GM23338 (cell line): ENCODE data around the gene CCNY.

Source experiments
- CREB1 ChIP-seq: fragments of 250-450 bp; sonication (Bioruptor Pico); IDR thresholded peaks from 2 replicates; pipeline ENCODE4 v1.5.0; 2020; ENCODE audit warnings: low read depth, mild to moderate bottlenecking, moderate library complexity
- EZH2 ChIP-seq: fragments of 200-600 bp; sonication (generic); IDR thresholded peaks from one replicate; pipeline ENCODE4 v1.8.0; 2017; ENCODE audit warnings: antibody characterized with exemption, mild to moderate bottlenecking, low read depth; ENCODE audit not compliant: unreplicated experiment
- EZH2phosphoT487 ChIP-seq: fragments of 200-600 bp; sonication (generic); IDR thresholded peaks from one replicate; pipeline ENCODE4 v1.8.1; 2018; ENCODE audit warnings: antibody characterized with exemption; ENCODE audit not compliant: unreplicated experiment
- JUNB ChIP-seq: IDR thresholded peaks from one replicate; pipeline ENCODE4 v1.6.1; 2016; ENCODE audit warnings: antibody characterized with exemption; ENCODE audit not compliant: unreplicated experiment
- NANOG ChIP-seq: IDR thresholded peaks from 2 replicates; pipeline ENCODE4 v1.6.1; 2016; ENCODE audit warnings: antibody characterized with exemption, borderline replicate concordance
- POLR2AphosphoS5 ChIP-seq: IDR thresholded peaks from 2 replicates; pipeline ENCODE4 v1.6.1; 2016; ENCODE audit warnings: antibody characterized with exemption, low read depth
- STAT1 ChIP-seq: IDR thresholded peaks from one replicate; pipeline ENCODE4 v1.6.1; 2016; ENCODE audit warnings: antibody characterized with exemption; ENCODE audit not compliant: unreplicated experiment
- TF ChIP-seq, protein P1 (sequence below), 2 experiments: fragments of 200-600 bp in 1 of 2; sonication (generic) in 1 of 2; conservative IDR thresholded peaks; 2 replicates each; pipeline versions ENCODE4 v1.5.1 to v1.6.1; 2016 to 2017; ENCODE audit warnings: antibody characterized with exemption in 2 of 2, low read depth in 2 of 2, mild to moderate bottlenecking in 2 of 2, moderate library complexity in 1 of 2
- TF ChIP-seq, protein P2 (sequence below): IDR thresholded peaks from one replicate; pipeline ENCODE4 v1.6.1; 2018; ENCODE audit warnings: antibody characterized with exemption; ENCODE audit not compliant: unreplicated experiment
- TF ChIP-seq, protein P3 (sequence below): IDR thresholded peaks from 2 replicates; pipeline ENCODE4 v1.6.1; 2016; ENCODE audit warnings: antibody characterized with exemption

DNA sequence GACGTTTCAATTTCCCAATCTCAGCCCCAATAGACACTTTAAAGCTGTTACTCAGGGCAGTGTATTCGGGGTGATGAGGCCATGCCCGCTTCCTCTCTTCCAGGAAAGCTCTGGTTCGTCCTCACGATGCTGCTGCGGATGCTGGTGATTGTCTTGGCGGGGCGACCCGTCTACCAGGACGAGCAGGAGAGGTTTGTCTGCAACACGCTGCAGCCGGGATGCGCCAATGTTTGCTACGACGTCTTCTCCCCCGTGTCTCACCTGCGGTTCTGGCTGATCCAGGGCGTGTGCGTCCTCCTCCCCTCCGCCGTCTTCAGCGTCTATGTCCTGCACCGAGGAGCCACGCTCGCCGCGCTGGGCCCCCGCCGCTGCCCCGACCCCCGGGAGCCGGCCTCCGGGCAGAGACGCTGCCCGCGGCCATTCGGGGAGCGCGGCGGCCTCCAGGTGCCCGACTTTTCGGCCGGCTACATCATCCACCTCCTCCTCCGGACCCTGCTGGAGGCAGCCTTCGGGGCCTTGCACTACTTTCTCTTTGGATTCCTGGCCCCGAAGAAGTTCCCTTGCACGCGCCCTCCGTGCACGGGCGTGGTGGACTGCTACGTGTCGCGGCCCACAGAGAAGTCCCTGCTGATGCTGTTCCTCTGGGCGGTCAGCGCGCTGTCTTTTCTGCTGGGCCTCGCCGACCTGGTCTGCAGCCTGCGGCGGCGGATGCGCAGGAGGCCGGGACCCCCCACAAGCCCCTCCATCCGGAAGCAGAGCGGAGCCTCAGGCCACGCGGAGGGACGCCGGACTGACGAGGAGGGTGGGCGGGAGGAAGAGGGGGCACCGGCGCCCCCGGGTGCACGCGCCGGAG is 271.4 kb downstream of the CCNY start:
- TF ChIP-seq, protein P1, sequence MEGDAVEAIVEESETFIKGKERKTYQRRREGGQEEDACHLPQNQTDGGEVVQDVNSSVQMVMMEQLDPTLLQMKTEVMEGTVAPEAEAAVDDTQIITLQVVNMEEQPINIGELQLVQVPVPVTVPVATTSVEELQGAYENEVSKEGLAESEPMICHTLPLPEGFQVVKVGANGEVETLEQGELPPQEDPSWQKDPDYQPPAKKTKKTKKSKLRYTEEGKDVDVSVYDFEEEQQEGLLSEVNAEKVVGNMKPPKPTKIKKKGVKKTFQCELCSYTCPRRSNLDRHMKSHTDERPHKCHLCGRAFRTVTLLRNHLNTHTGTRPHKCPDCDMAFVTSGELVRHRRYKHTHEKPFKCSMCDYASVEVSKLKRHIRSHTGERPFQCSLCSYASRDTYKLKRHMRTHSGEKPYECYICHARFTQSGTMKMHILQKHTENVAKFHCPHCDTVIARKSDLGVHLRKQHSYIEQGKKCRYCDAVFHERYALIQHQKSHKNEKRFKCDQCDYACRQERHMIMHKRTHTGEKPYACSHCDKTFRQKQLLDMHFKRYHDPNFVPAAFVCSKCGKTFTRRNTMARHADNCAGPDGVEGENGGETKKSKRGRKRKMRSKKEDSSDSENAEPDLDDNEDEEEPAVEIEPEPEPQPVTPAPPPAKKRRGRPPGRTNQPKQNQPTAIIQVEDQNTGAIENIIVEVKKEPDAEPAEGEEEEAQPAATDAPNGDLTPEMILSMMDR (conservative IDR thresholded peaks at IDR 0.05; ENCODE audit: low read depth in 2 of 2): no peak
- no peak for TF ChIP-seq EZH2
- TF ChIP-seq EZH2phosphoT487: no peak
- TF ChIP-seq NANOG: no peak
- TF ChIP-seq CREB1 (CRISPR knock-in tag): no peak
- TF ChIP-seq POLR2AphosphoS5: no peak
- TF ChIP-seq, protein P2, sequence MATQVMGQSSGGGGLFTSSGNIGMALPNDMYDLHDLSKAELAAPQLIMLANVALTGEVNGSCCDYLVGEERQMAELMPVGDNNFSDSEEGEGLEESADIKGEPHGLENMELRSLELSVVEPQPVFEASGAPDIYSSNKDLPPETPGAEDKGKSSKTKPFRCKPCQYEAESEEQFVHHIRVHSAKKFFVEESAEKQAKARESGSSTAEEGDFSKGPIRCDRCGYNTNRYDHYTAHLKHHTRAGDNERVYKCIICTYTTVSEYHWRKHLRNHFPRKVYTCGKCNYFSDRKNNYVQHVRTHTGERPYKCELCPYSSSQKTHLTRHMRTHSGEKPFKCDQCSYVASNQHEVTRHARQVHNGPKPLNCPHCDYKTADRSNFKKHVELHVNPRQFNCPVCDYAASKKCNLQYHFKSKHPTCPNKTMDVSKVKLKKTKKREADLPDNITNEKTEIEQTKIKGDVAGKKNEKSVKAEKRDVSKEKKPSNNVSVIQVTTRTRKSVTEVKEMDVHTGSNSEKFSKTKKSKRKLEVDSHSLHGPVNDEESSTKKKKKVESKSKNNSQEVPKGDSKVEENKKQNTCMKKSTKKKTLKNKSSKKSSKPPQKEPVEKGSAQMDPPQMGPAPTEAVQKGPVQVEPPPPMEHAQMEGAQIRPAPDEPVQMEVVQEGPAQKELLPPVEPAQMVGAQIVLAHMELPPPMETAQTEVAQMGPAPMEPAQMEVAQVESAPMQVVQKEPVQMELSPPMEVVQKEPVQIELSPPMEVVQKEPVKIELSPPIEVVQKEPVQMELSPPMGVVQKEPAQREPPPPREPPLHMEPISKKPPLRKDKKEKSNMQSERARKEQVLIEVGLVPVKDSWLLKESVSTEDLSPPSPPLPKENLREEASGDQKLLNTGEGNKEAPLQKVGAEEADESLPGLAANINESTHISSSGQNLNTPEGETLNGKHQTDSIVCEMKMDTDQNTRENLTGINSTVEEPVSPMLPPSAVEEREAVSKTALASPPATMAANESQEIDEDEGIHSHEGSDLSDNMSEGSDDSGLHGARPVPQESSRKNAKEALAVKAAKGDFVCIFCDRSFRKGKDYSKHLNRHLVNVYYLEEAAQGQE: no peak
- no peak for TF ChIP-seq JUNB
- TF ChIP-seq, protein P3, sequence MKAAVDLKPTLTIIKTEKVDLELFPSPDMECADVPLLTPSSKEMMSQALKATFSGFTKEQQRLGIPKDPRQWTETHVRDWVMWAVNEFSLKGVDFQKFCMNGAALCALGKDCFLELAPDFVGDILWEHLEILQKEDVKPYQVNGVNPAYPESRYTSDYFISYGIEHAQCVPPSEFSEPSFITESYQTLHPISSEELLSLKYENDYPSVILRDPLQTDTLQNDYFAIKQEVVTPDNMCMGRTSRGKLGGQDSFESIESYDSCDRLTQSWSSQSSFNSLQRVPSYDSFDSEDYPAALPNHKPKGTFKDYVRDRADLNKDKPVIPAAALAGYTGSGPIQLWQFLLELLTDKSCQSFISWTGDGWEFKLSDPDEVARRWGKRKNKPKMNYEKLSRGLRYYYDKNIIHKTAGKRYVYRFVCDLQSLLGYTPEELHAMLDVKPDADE: no peak
- TF ChIP-seq STAT1: no peak
